GM12891 (cell line): ENCODE data around the gene RNF141.

Experiments used
- DNase-seq: peaks from one replicate; pipeline ENCODE4 v3.0.0; 2011; ENCODE audit warnings: low spot score; ENCODE audit not compliant: insufficient read length
- FAIRE-seq: peaks from 2 replicates; lab custom pipeline; 2011; peaks lifted over from hg19 to GRCh38; lab: Jason Lieb, UNC
- PAX5 ChIP-seq: IDR thresholded peaks from 2 replicates; pipeline ENCODE4 v1.6.1; 2011; ENCODE audit warnings: low read length, moderate library complexity, mild to moderate bottlenecking; ENCODE audit not compliant: insufficient read depth, severe bottlenecking
- POLR2A ChIP-seq: IDR thresholded peaks from 2 replicates; pipeline ENCODE4 v1.6.1; 2011; ENCODE audit warnings: low read depth, low read length, control low read depth
- POLR2AphosphoS5 ChIP-seq: IDR thresholded peaks from 2 replicates; pipeline ENCODE4 v1.6.1; 2011; ENCODE audit warnings: low read depth, low read length, control low read depth
- POU2F2 ChIP-seq: IDR thresholded peaks from 2 replicates; pipeline ENCODE4 v1.6.1; 2011; ENCODE audit warnings: low read depth, mild to moderate bottlenecking, control low read depth, low read length, moderate library complexity
- SPI1 ChIP-seq: IDR thresholded peaks from 2 replicates; pipeline ENCODE4 v1.6.1; 2011; ENCODE audit warnings: low read depth, low read length, control low read depth
- TAF1 ChIP-seq: IDR thresholded peaks from 2 replicates; pipeline ENCODE4 v1.6.1; 2011; ENCODE audit warnings: low read depth, low read length, control low read depth

The RNF141 gene

DNA sequence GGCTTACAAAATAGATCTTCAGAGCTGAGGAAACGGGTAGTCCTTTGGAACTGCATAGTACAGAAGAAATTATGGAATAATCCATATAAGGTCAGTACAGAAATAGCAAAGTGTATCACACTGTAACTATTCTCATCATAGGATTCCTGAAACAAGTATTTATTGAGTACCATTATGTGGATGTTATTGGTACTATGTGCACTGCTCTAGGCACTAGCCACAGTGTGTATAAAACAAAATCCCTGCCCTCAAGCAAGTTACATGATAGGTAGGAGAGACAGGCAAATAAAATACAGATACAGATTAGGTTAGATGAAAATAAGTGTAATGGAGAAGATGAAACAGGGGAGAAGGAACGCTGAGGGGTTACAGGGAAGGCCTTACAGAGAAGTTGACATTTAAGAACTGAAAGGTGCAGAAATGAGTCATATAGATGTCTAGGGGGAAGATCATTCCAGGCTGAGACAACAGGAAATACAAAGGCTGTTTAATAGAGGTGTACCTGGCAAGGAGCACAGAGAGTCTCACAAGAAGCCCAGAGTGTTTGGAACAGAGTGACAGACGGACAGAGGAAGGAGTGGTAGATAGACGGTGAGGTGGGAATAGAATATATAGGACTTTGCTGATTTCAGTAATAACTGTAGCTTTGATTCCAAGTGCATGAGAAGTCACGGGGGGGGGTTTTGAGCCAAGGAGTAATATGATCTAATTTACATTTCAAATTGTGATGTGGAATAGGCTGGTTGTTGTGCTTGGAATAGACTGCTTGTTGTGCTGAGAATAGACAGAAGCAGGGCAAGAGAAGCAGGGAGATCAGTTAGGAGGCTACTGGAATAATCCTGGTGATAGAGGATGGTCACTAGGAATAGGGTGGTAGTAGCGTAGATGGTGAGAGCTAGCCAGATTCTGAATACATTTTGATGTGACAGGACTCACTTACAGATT is 13.7 kb downstream of the RNF141 start:
- DNase-seq = peak; percentile 43
- no peak for TF ChIP-seq POLR2AphosphoS5
- peak; percentile 51; the same call in 1 of the 2 replicates for TF ChIP-seq SPI1
- FAIRE-seq = peak; percentile 62

DNA sequence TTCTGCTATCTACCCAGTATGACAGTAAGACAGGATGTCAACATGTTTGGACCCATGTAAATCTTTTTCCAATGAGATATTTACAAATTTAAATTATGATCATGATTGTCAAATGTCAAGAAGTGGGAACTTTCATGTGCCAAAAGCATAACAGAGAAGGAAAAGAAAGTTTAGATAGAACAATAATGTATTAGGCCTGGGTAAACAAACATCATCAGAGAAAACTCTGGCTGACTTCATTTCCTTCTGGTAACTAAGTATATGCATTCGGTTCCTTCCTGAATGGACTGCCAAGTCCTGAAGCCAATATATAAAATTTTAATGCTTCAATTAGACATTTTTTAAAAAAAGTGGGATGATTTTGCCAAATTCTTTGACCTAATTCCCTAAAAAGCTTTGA is 16.5 kb downstream of the RNF141 start:
- DNase-seq (no peak), FAIRE-seq (no peak)
- TF ChIP-seq TAF1 (no peak), POLR2A (no peak), PAX5 (no peak), POU2F2 (no peak), POLR2AphosphoS5 (no peak), SPI1 (no peak)

DNA sequence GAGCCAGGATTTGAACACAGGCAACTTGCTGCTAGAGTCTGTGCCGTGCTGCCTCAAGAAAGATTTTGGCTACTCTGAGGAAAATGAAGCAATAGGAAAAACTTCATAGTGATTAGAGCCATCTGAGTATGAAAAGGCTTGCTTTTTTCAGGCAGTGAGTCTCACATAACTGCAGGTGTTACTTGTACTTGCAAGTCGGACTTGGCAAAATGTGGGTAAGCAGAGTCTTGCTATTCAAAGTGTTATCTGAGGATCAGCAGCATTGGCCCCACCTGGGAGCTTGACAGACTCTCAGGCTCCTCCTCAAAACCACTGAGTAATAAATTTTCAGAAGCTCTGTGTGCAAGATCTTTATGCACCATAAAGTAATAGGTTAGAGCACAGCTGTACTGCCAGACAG is 18.1 kb downstream of the RNF141 start:
- FAIRE-seq = no peak
- no peak for DNase-seq
- TF ChIP-seq PAX5 (no peak), POLR2A (no peak), TAF1 (no peak), SPI1 (no peak)

DNA sequence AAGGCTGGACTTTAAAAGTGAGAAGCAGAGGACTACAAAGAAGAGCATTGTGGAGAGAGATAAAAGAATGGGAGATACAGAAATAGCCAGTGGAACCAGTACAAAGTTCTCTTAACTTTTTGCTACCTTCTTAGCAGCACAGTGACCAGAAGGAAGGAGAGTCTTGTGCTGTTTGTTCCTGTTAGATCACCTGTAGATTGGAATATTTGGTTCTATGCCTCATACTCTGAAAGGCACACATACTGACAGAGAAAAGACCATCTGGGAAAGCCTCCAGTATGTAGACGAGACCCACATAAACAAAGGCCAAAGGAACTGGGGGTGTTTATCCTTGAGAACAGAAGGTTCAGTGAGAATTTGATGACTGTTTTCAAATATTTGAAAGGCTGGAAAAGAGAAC is 18.7 kb downstream of the RNF141 start:
- DNase-seq (no peak), FAIRE-seq (no peak)
- TF ChIP-seq POLR2A (no peak), PAX5 (no peak), TAF1 (no peak), SPI1 (no peak), POLR2AphosphoS5 (no peak), POU2F2 (no peak)

DNA sequence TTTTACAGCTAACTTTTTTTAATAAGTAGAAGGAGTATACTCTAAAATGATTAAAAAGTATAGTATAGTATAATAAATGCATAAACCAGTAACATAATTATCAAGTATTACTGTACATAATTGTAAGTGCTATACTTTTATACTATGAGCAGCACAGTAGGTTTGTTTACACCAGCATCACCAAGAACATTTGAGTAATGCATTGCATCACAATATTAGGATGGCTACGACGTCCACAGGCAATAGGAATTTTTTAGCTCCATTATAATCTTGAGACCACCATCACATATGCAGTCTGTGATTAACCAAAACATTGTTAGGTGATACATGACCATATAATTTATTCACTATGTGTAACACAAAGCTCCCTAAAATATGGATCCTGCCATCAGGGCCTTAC is 20.4 kb downstream of the RNF141 start:
- no peak for DNase-seq
- TF ChIP-seq TAF1 (no peak), PAX5 (no peak), POU2F2 (no peak), SPI1 (no peak), POLR2A (no peak)
- no peak for FAIRE-seq

DNA sequence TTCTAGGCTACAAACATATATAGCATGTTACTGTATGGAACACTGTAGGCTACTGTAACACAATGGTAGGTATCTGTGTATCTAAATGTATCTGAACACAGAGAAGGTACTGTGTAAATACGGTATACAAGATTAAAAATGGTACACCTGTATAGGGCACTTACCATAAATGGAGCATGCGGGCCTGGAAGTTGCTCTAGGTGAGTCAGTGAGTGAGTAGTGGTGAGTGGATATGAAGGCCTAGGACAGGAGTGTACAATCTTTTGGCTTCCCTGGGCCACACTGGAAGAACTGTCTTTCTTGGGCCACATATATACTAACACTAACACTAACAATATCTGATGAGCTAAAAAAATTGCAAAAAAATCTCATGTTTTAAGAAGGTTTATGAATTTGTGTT is 21.4 kb downstream of the RNF141 start:
- no peak for FAIRE-seq
- TF ChIP-seq TAF1 (no peak), SPI1 (no peak), POU2F2 (no peak), POLR2AphosphoS5 (no peak), POLR2A (no peak), PAX5 (no peak)
- DNase-seq = no peak

DNA sequence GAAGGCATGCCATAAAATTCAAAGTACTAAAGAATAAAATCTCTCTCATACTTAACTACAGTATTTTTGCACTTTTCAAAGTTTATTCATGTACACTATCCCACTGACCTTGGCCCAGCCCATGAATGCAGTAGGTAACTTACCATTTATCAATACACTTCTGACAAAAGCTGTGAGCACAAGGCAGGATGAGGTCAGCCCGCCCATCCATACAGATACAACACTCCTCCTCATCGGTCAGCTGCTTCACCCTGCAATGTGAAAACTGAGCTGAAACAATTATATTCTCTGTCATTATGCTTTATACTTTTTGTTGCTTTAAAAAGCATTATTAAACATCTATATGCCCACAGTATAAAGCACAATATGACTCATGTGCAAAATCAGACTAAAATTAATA is 22.1 kb downstream of the RNF141 start:
- FAIRE-seq = no peak
- DNase-seq = no peak
- TF ChIP-seq TAF1 = no peak

DNA sequence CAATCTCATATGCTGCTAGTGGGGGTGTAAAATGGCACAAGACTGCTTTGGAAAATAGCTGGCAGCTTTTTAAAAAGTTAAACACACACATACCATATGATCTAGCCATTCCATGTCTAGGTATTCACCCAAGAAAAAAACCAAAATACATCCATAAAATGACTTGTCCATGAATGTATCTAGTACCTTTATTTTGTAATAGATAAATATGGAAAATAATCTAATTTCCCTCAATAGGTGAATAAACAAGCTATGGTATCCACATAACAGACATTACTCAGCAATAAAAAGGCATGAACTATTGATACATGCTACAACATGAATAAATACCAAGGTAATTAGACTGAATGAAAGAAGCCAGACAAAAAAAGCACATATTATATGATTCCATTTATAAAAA is 22.9 kb downstream of the RNF141 start:
- DNase-seq (no peak), FAIRE-seq (no peak)
- no peak for TF ChIP-seq PAX5
- TF ChIP-seq POLR2A = no peak
- no peak for TF ChIP-seq SPI1
- TF ChIP-seq TAF1 = no peak
- no peak for TF ChIP-seq POLR2AphosphoS5
- no peak for TF ChIP-seq POU2F2

DNA sequence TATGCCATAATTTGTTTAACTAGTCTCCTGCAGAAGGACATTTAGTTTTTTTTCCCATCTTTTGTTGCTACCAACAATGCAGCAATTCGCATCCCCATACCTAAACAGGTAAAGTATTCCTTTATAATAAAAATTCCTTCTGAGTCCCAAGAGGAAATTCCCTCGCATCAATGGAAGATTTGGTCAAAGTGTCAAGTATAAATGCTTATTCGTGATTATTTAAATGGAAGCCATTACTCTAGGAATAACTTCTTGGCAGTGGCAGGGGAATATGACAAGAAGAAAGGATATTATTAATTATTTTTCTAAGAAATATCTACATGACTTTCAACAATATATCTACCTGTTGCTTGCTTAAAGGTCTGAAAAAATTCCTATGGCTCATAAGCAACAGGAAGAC is 25.6 kb downstream of the RNF141 start:
- FAIRE-seq = no peak
- no peak for TF ChIP-seq POU2F2
- TF ChIP-seq POLR2A = no peak
- TF ChIP-seq TAF1 = no peak
- TF ChIP-seq SPI1 = no peak
- no peak for TF ChIP-seq POLR2AphosphoS5
- no peak for TF ChIP-seq PAX5
- DNase-seq = no peak

DNA sequence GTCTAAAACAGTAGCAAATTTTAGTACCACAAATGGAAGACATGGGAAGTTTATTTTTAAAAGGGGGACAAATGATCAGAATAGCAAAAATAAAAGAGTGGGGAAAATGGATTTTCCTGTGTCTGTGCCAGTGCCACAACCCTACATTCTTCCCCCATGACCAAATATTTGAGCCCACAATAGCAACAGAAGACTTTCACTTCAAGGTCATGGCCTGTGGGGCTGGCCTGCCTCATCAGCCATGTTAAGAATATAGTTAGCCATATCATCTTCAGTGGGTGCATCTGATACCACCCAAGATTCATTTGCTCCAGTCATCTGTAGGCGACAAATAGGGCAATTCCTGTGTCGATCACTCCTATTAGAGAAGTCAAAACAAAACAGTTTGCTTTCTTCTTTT is 26.3 kb downstream of the RNF141 start:
- TF ChIP-seq POLR2A (no peak), POLR2AphosphoS5 (no peak), TAF1 (no peak), PAX5 (no peak), POU2F2 (no peak), SPI1 (no peak)
- FAIRE-seq = no peak
- DNase-seq = no peak

DNA sequence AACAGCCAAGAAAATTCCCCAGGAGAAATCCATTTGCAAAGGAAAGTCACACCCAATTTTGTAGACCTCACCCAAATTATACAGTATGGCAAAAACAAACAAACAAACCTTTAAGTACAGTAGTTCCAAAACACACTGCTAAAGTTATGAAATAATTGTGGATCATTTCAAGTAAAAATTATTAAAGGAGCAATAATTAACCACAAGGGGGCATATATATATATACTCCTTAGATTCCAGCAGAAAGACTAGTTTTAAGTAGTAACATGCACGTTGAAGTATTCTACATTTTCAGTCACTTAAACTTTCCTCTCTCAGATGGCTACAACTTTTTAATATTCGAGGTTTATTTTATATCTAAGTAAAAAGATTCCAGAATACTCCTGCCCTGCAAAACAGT is 26.8 kb downstream of the RNF141 start:
- DNase-seq (no peak), FAIRE-seq (no peak)
- TF ChIP-seq POLR2AphosphoS5 (no peak), SPI1 (no peak), TAF1 (no peak)
